ENCODE results near the gene MYO3A.

- TF ChIP-seq POLR2A (IDR thresholded peaks at IDR 0.05) = no peak
- TF ChIP-seq CTCF (IDR thresholded peaks at IDR 0.05) = no peak
These were observed 109.4 kb downstream of the MYO3A start for GRCh38 chr10:26043469-26043868.

Data from breast epithelium (tissue), 3 donors.